Left kidney (tissue), 2 donors: Measurements from ENCODE around the gene ETNK1. TPM values are rescaled to one million over a fixed set of nuclear protein-coding genes. Genes with fewer than 3 reads are reported as not detected.

Experiments
- DNase-seq: peaks from one replicate; pipeline ENCODE4 v3.0.0-alpha.2; 2013
- polyA plus RNA-seq: library from polyadenylated mRNA; unstranded; fragments of 120-200 nt; gene quantifications from one replicate; pipeline ENCODE4 v1.2.1, GENCODE V29; 2013; ENCODE audit not compliant: insufficient read length

ETNK1 gene
- polyA plus RNA-seq, 1 donor, result 92.4 TPM

- no peak for DNase-seq
These were observed 108.8 kb downstream of the ETNK1 start for GRCh38 chr12:22733756-22734155.

- no peak for DNase-seq
These were observed 114.0 kb downstream of the ETNK1 start for GRCh38 chr12:22738945-22739344.

Other genes starting within 250 kb of the ETNK1 start
- 110 TPM for gene C2CD5, start 80.6 kb upstream of the ETNK1 start, polyA plus RNA-seq